Heart right ventricle (tissue), 16 donors: Measurements from ENCODE around the gene MCCD1. TPM values are rescaled to one million over a fixed set of nuclear protein-coding genes. Genes with fewer than 3 reads are reported as not detected.

Experiments used
- ATAC-seq, 8 donors: fragments of 200-7000 bp; cut with Tn5 transposase; one replicate each; pipeline ENCODE4 v1.9.1; 2020; ENCODE audit warnings: mild to moderate bottlenecking in 8 of 8, moderate library complexity in 8 of 8, moderate number of reproducible peaks in 1 of 8
- DNase-seq, 2 donors: peaks; one replicate each; pipeline ENCODE4 v3.0.0-alpha.2; 2020
- H3K27ac ChIP-seq, 10 donors: fragments of 200-600 bp; sonication (generic) in 2 of 10; one replicate each; pipeline versions ENCODE4 v1.5.0 to v1.8.0; 2020 to 2022; ENCODE audit warnings: mild to moderate bottlenecking in 3 of 10
- H3K27me3 ChIP-seq, 7 donors: fragments of 200-600 bp; one replicate each; pipeline ENCODE4 v1.8.0; 2021 to 2022; ENCODE audit warnings: mild to moderate bottlenecking in 2 of 7
- H3K36me3 ChIP-seq, 9 donors: fragments of 200-600 bp; sonication (generic) in 1 of 9; one replicate each; pipeline versions ENCODE4 v1.5.0 to v1.8.0; 2020 to 2022; ENCODE audit warnings: mild to moderate bottlenecking in 2 of 9
- H3K4me1 ChIP-seq, 9 donors: fragments of 200-600 bp; sonication (generic) in 1 of 9; one replicate each; pipeline versions ENCODE4 v1.5.0 to v1.8.0; 2020 to 2022; ENCODE audit warnings: mild to moderate bottlenecking in 4 of 9
- H3K4me3 ChIP-seq, 10 donors: fragments of 200-600 bp; sonication (generic) in 2 of 10; one replicate each; pipeline versions ENCODE4 v1.5.0 to v1.8.0; 2020 to 2022; ENCODE audit warnings: mild to moderate bottlenecking in 7 of 10, moderate library complexity in 2 of 10
- H3K9me3 ChIP-seq, 11 donors: fragments of 200-600 bp in 10 of 11; sonication (generic) in 2 of 11; one replicate each; pipeline versions ENCODE4 v1.5.0 to v1.8.0; 2013 to 2022; ENCODE audit warnings: mild to moderate bottlenecking in 2 of 11, control low read depth in 1 of 11, moderate library complexity in 1 of 11
- CTCF ChIP-seq, 9 donors: fragments of 200-600 bp; sonication (generic) in 2 of 9; IDR thresholded peaks; one replicate each; pipeline versions ENCODE4 v1.5.0 to v1.8.0; 2021 to 2022; ENCODE audit warnings: antibody characterized with exemption in 9 of 9, mild to moderate bottlenecking in 5 of 9, moderate library complexity in 1 of 9
- WGBS, 2 donors: extraction: QIAGEN DNeasy Blood & Tissue Kit; methylation state at CpG; one replicate each; pipeline ENCODE4 v1.1.7; 2013; ENCODE audit warnings: inconsistent platforms in 1 of 2; 5-methylcytosine and 5-hydroxymethylcytosine counted together
- intact Hi-C, 10 donors: fragments of 100-400 bp; cut with DNase I; formaldehyde crosslinking; loops; one replicate each; pipeline versions ENCODE4 v1.11.1 to v1.14.2; 2022
- polyA plus RNA-seq, 2 donors: library from polyadenylated mRNA; stranded (reverse); fragments of 200-250 nt; gene quantifications; one replicate each; pipeline ENCODE4 v1.2.3, GENCODE V29; 2013
- total RNA-seq, 10 donors: library from RNA; stranded (reverse); fragmentation: NEBNext Ultra II Directional in 3 of 10; extraction: Animal tissue kit (Norgen Biotek cat#: 25700) in 3 of 10; gene quantifications; one replicate each; pipeline versions ENCODE4 v1.2.1 to v1.2.4, GENCODE V29; 2021 to 2023
- donor health status: Arrhythmogenic right ventricular cardiomyopathy.
- donor health status: ischemic (EF 13 %, LVEDD 7.1; RV severe dilation, severe dysfunction).
- donor health status: healthy with polysubstance abuse.
- donor health status: DM: no; HTN: yes; CAD: no.
- donor health status: DM: no; HTN: no; CAD: no.
- donor health status: ischemic (EF 25% LVEDD 6.9; RV normal size, moderate dysfunction).
- donor health status: ischemic (EF 25% LVEDD 5.7; RV mildly dilated, moderate dysfunction).
- donor health status: healthy.
- donor health status: DM: yes; HTN: yes; CAD: no.
- donor health status: Ischemic cardiomyopathy.
- donor health status: ischemic (EF 35%, LVEDD 5.7; RV mildly dilated, moderate dysfunction).
- donor health status: nonischemic (EF 11% LVEDD 7.7; RV severe dilation, severe dysfunction).
- donor health status: DM: yes; HTN: yes; CAD: no.
- donor health status: PGD.
- donor health status: ischemic (EF 29% LVEDD 5.4; RV normal size, mild dysfunction).
- donor health status: nonischemic (EF 23%, LVEDD 6.1; RV moderate dilation, normal function).

Gene MCCD1
- total and polyA plus RNA-seq, 12 donors: not detected

DNA sequence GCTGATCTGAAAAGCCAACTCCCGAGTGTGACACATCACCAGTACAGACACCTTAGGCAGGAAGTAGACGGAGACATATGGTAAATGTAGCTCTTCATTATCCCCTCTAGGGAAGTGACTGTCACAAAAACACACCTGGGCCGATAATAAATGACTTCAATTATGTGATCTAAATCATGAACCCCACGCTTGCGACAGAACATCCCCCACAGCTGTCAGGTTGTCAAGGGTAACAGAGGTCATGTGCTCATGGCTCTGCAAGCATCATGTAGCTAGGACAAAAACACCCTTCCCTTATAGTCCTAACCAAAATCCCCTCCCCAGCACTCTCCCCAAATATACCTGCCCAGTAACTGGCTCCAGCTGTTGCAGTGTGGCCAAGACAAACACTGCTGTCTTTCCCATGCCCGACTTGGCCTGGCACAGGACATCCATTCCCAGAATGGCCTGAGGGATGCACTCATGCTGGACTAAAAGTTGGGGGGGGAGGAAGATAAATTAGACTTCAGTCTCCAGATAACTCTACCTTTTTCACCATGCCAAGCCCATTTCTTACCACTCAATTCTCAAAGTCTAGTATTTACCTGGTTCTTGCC, 10.1 kb downstream of the MCCD1 start:
- intact Hi-C loops: no loop called here
- Histone ChIP-seq H3K27me3 (no peaks in the 10 kb centered on the region), H3K36me3 (peaks cover 0 to 66% (median 56%) of the 10 kb centered on the region in 9 donors), H3K4me1 (peaks cover 22 to 55% (median 37%) of the 10 kb centered on the region in 9 donors), H3K4me3 (peak overlapping the region in 3 of 10 donors; percentile 80 to 87 (median 82)), H3K27ac (peak overlapping the region in 4 of 10 donors; percentile 26 to 98 (median 95)), H3K9me3 (no peaks in the 10 kb centered on the region)
- DNase-seq (no peak), ATAC-seq (no peak)
- 44 to 51% methylated on average over 6 of the region's 6 CpGs for WGBS, 2 donors
- TF ChIP-seq CTCF (IDR thresholded peaks at IDR 0.05): no peak

DNA sequence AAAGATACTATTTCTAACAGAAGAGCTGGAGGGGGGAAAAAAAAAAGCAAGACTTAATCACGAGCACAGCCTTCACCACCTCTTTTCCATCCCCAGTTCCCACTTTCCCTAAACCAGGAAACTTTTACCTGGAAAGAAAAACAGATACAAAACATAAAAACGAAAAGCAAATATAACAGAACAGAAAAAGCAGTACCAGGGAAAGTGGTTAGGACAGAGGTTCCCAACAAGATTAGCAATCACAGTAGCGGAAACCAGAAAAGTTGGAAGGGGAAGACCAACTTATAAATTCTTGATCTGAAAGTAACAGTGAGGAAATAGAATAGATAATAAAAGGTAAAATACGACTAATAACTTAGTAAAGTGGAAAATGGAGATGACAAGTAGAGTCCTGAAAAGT, 11.9 kb downstream of the MCCD1 start:
- no peak for TF ChIP-seq CTCF (IDR thresholded peaks at IDR 0.05)
- Histone ChIP-seq H3K4me1 (peaks cover 22 to 54% (median 37%) of the 10 kb centered on the region in 9 donors), H3K27ac (peak overlapping the region in 8 of 10 donors; percentile 88 to 100 (median 95)), H3K27me3 (no peaks in the 10 kb centered on the region), H3K9me3 (no peaks in the 10 kb centered on the region), H3K36me3 (peaks cover 0 to 48% (median 40%) of the 10 kb centered on the region in 9 donors), H3K4me3 (peak overlapping the region; percentile 42 to 87 (median 73))
- ATAC-seq (no peak), DNase-seq (no peak)
- 13 to 15% methylated on average over 4 of the region's 4 CpGs for WGBS, 2 donors
- intact Hi-C loops: loop anchor here in 6 of 10 donors (2.0 to 10.0 kb wide), 7 partner anchors 42 to 414 kb away; partner anchors contain the start of genes MICB (in 4 of the 6), NELFE (in 3 of the 6), SKIC2 (in 3 of the 6) and CSNK2B (in 1 of the 6)

- Histone ChIP-seq H3K9me3 (no peaks in the 10 kb centered on the region), H3K27ac (peak overlapping the region; percentile 81 to 100 (median 93)), H3K4me1 (peaks cover 22 to 52% (median 40%) of the 10 kb centered on the region in 9 donors), H3K27me3 (no peaks in the 10 kb centered on the region), H3K36me3 (peaks cover 0 to 43% (median 35%) of the 10 kb centered on the region in 9 donors), H3K4me3 (peak overlapping the region; percentile 42 to 87 (median 73))
- WGBS, 2 donors: 0 to 1% methylated on average over 21 of the region's 21 CpGs
- DNase-seq: peak in 1 of 2 donors; percentile 58
- TF ChIP-seq CTCF (IDR thresholded peaks at IDR 0.05): no peak
- intact Hi-C loops: loop anchor here in 6 of 10 donors (2.0 to 10.0 kb wide), 7 partner anchors 42 to 414 kb away; partner anchors contain the start of genes MICB (in 4 of the 6), NELFE (in 3 of the 6), SKIC2 (in 3 of the 6) and CSNK2B (in 1 of the 6)
- ATAC-seq: peak; percentile 5 to 54 (median 30)
Observed at GRCh38 chr6:31541059-31541657, 12.4 kb downstream of the MCCD1 start.
